HCT116 (cell line): Measurements from ENCODE around the gene IL10. TPM values are rescaled to one million over a fixed set of nuclear protein-coding genes. Genes with fewer than 3 reads are reported as not detected.

ENCODE experiments used
- ATAC-seq: fragments of 200-7000 bp; cut with Tn5 transposase; 2 replicates; pipeline ENCODE4 v1.9.1; 2020; ENCODE audit warnings: mild to moderate bottlenecking, moderate library complexity
- BruUV-seq: library from RNA; stranded (reverse); fragments of 400-500 nt; replicated peaks from 2 replicates; lab custom pipeline; 2021; lab: Mats Ljungman, UMichigan
- CTCF ChIA-PET: fragments of 300-600 bp; sonication (Branson Sonifier 250); formaldehyde crosslinking; loops from one replicate; lab custom pipeline; 2021; ENCODE audit warnings: antibody characterized with exemption; lab: Charles Lee
- POLR2A ChIA-PET: fragments of 300-600, 350-600 bp; sonication (Branson Sonifier 250); formaldehyde crosslinking; loops from one replicate; lab custom pipeline; 2021; ENCODE audit warnings: antibody characterized with exemption; lab: Charles Lee
- RAD21 ChIA-PET, 2 experiments: fragments of 300-600 bp; sonication (Branson Sonifier 250); formaldehyde crosslinking; loops; one replicate each; lab custom pipeline; 2023; ENCODE audit warnings: low total read pairs in 2 of 2; ENCODE audit not compliant: uncharacterized antibody in 2 of 2, unreplicated experiment in 2 of 2, low non-redundant PET in 1 of 2; lab: Charles Lee
- DNase-seq: peaks from one replicate; pipeline ENCODE4 v3.0.0-alpha.2; 2010; ENCODE audit warnings: low read depth, low spot score
- H2AFZ ChIP-seq: fragments of 200-600 bp; shearing (Covaris generic), sonication (generic); 2 replicates; pipeline ENCODE4 v1.6.1; 2017; ENCODE audit warnings: low read depth, mixed run types, mixed read lengths, antibody characterized with exemption, low read length; ENCODE audit not compliant: poor library complexity, severe bottlenecking
- H3K27ac ChIP-seq: 2 replicates; pipeline ENCODE4 v1.5.1; 2012; ENCODE audit warnings: low read depth, low read length
- H3K27me3 ChIP-seq: fragments of 200-600 bp; sonication (generic); 2 replicates; pipeline ENCODE4 v1.6.1; 2016; ENCODE audit warnings: mixed run types, low read length, mixed read lengths; ENCODE audit not compliant: insufficient read depth
- H3K36me3 ChIP-seq, 2 experiments: fragments of 200-500 bp in 1 of 2; fragments of 200-600 bp in 1 of 2; sonication (Bioruptor generic) in 1 of 2; sonication (generic) in 1 of 2; 2 replicates each; pipeline versions ENCODE4 v1.5.1 to v1.6.1; 2014 to 2016; ENCODE audit warnings: low read length in 2 of 2, inconsistent platforms in 1 of 2, mixed read lengths in 1 of 2, mixed run types in 1 of 2; ENCODE audit not compliant: insufficient read depth in 2 of 2, control insufficient read depth in 1 of 2
- H3K4me1 ChIP-seq, 2 experiments: fragments of 200-600 bp in 1 of 2; sonication (generic) in 1 of 2; 2 replicates each; pipeline versions ENCODE4 v1.5.1 to v1.6.1; 2012 to 2017; ENCODE audit warnings: low read length in 2 of 2, inconsistent platforms in 1 of 2, mild to moderate bottlenecking in 1 of 2, mixed read lengths in 1 of 2, mixed run types in 1 of 2, moderate library complexity in 1 of 2; ENCODE audit not compliant: insufficient read depth in 2 of 2, control insufficient read depth in 1 of 2
- H3K4me2 ChIP-seq: fragments of 200-600 bp; sonication (generic); 2 replicates; pipeline ENCODE4 v1.6.1; 2017; ENCODE audit warnings: mixed run types, low read length, mixed read lengths
- H3K4me3 ChIP-seq, 2 experiments: fragments of 200-600 bp in 1 of 2; sonication (generic) in 1 of 2; replicated peaks in 1 of 2; 2 replicates each; pipeline ENCODE4 v1.5.1; 2011 to 2016; ENCODE audit warnings: low read length in 2 of 2, control low read depth in 1 of 2, low read depth in 1 of 2, mild to moderate bottlenecking in 1 of 2, mixed read lengths in 1 of 2, mixed run types in 1 of 2
- H3K79me2 ChIP-seq: fragments of 200-600 bp; sonication (generic); 2 replicates; pipeline ENCODE4 v1.6.1; 2017; ENCODE audit warnings: mild to moderate bottlenecking, mixed run types, low read length, moderate library complexity, mixed read lengths; ENCODE audit not compliant: insufficient read depth
- H3K9ac ChIP-seq: fragments of 200-600 bp; sonication (generic); 2 replicates; pipeline ENCODE4 v1.6.1; 2016; ENCODE audit warnings: low read length, mixed read lengths
- H3K9me2 ChIP-seq: fragments of 200-600 bp; sonication (generic), shearing (Covaris generic); 2 replicates; pipeline ENCODE4 v1.6.1; 2017; ENCODE audit warnings: mixed run types, mild to moderate bottlenecking, moderate library complexity; ENCODE audit not compliant: insufficient read depth
- H3K9me3 ChIP-seq, 2 experiments: fragments of 200-500 bp in 1 of 2; fragments of 200-600 bp in 1 of 2; sonication (Bioruptor generic) in 1 of 2; sonication (generic) in 1 of 2; 2 replicates each; pipeline ENCODE4 v1.6.1; 2014 to 2017; ENCODE audit warnings: low read length in 2 of 2, mixed read lengths in 2 of 2, inconsistent platforms in 1 of 2, low read depth in 1 of 2, mild to moderate bottlenecking in 1 of 2, mixed run types in 1 of 2, moderate library complexity in 1 of 2; ENCODE audit not compliant: control insufficient read depth in 1 of 2, insufficient read depth in 1 of 2
- H4K20me1 ChIP-seq: fragments of 200-600 bp; sonication (generic), shearing (Covaris generic); 2 replicates; pipeline ENCODE4 v1.6.1; 2017; ENCODE audit warnings: mixed run types, mild to moderate bottlenecking, moderate library complexity; ENCODE audit not compliant: insufficient read depth
- ELF1 ChIP-seq: IDR thresholded peaks from 2 replicates; pipeline ENCODE4 v1.6.1; 2012; ENCODE audit warnings: low read depth, borderline replicate concordance
- EZH2 ChIP-seq: fragments of 200-600 bp; sonication (generic); IDR thresholded peaks from 2 replicates; pipeline ENCODE4 v1.6.1; 2017; ENCODE audit warnings: antibody characterized with exemption, mixed run types
- FOSL1 ChIP-seq: IDR thresholded peaks from 2 replicates; pipeline ENCODE4 v1.6.1; 2012; ENCODE audit warnings: low read depth
- POLR2A ChIP-seq: IDR thresholded peaks from 2 replicates; pipeline ENCODE4 v1.7.0; 2011; ENCODE audit warnings: borderline replicate concordance; ENCODE audit not compliant: insufficient read depth, insufficient read length; ENCODE audit errors: extremely low read depth
- RAD21 ChIP-seq: IDR thresholded peaks from 2 replicates; pipeline ENCODE4 v1.6.1; 2012; ENCODE audit warnings: low read depth, mild to moderate bottlenecking
- SP1 ChIP-seq: IDR thresholded peaks from 2 replicates; pipeline ENCODE4 v1.6.1; 2012; ENCODE audit warnings: low read depth
- SRF ChIP-seq: IDR thresholded peaks from 2 replicates; pipeline ENCODE4 v1.6.1; 2012; ENCODE audit warnings: low read depth
- YY1 ChIP-seq: IDR thresholded peaks from 2 replicates; pipeline ENCODE4 v1.6.1; 2011; ENCODE audit warnings: low read length, low read depth, moderate library complexity, mild to moderate bottlenecking; ENCODE audit not compliant: insufficient replicate concordance; ENCODE audit errors: extremely low read depth
- intact Hi-C: fragments of 100-400 bp; cut with micrococcal nuclease; formaldehyde crosslinking; loops from 2 replicates; pipeline ENCODE4 v1.10.0; 2022
- total RNA-seq: library from RNA; stranded (reverse); gene quantifications from one replicate; pipeline ENCODE4 v1.2.1, GENCODE V29; 2021; ENCODE audit not compliant: unreplicated experiment

Gene IL10
- total RNA-seq, 1 experiment from 2014 or later: not detected

DNA sequence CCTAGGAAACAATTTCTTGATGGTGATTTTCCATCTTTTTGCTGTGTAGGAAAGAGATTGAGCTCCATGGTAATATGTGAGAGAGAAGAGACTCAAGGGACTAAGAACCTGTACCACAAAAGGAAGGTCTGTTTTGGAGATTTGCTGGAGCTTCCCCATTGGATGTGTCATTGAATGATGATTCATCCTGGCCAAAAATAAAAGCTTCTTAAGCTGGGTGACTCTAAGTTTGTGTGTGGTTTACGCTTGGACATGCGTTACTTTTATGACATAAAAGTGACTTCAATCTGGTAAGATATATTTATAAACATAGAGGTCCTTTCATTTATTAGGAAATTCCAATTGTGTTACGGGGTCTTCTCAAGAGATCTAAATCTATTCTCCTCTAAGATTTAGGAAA is 19.2 kb downstream of the IL10 start:
- Histone ChIP-seq H3K79me2 (no peaks in the 10 kb centered on the region), H4K20me1 (no peaks in the 10 kb centered on the region), H3K36me3 (no peaks in the 10 kb centered on the region), H3K4me3 (no peak overlapping the region), H3K27me3 (peaks cover 14% of the 10 kb centered on the region), H3K4me1 (no peaks in the 10 kb centered on the region), H3K27ac (no peak overlapping the region), H3K9me3 (no peaks in the 10 kb centered on the region), H2AFZ (no peak overlapping the region), H3K9me2 (no peaks in the 10 kb centered on the region), H3K4me2 (no peak overlapping the region), H3K9ac (no peak overlapping the region)
- POLR2A ChIA-PET: no interaction called here
- TF ChIP-seq RAD21 (no peak), POLR2A (no peak), YY1 (no peak), SP1 (no peak), SRF (no peak), FOSL1 (no peak), EZH2 (no peak)
- BruUV-seq: no TSS peak
- RAD21 ChIA-PET: no interaction called here
- ATAC-seq (no peak), DNase-seq (no peak)
- intact Hi-C loops: no loop called here
- CTCF ChIA-PET: interaction anchor here (0.9 kb wide), 1 partner anchor 27 kb away, joined by 3 read pairs; no protein-coding TSS in a partner anchor

DNA sequence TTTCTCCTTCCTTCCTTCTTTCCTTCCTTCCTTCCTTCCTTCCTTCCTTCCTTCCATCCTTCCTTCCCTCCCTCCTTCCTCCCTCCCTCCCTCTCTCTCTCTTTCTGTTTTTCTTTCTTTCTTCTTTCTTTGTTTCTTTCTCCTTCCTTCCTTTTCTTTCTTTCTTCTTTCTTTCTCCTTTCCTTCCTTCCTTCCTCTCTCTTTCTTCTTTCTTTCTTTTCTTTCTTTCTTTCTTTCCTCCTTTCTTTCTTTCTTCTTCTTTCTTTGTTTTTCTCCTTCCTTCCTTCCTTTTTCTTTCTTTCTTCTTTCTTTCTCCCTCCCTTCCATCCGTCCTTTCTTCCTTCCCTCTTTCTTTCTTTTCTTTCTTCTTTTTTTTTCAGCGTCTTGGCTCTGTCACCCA is 19.8 kb downstream of the IL10 start:
- POLR2A ChIA-PET: no interaction called here
- Histone ChIP-seq H2AFZ (no peak overlapping the region), H4K20me1 (no peaks in the 10 kb centered on the region), H3K4me3 (no peak overlapping the region), H3K4me1 (no peaks in the 10 kb centered on the region), H3K9ac (no peak overlapping the region), H3K9me2 (no peaks in the 10 kb centered on the region), H3K27ac (no peak overlapping the region), H3K9me3 (no peaks in the 10 kb centered on the region), H3K4me2 (no peak overlapping the region), H3K79me2 (no peaks in the 10 kb centered on the region), H3K36me3 (no peaks in the 10 kb centered on the region), H3K27me3 (peaks cover 14% of the 10 kb centered on the region)
- CTCF ChIA-PET: interaction anchor here (0.9 kb wide), 1 partner anchor 26 kb away, joined by 3 read pairs; no protein-coding TSS in a partner anchor
- BruUV-seq: no TSS peak
- no peak for DNase-seq
- TF ChIP-seq RAD21: no peak
- TF ChIP-seq ELF1: no peak
- RAD21 ChIA-PET: no interaction called here
- intact Hi-C loops: no loop called here
- no peak for ATAC-seq
